ENCODE measurements around the gene PLEKHF1.

- TF ChIP-seq CTCF (IDR thresholded peaks at IDR 0.05) (no peak), EP300 (IDR thresholded peaks at IDR 0.05) (no peak), POLR2AphosphoS5 (IDR thresholded peaks at IDR 0.05) (no peak)
These were observed 10.5 kb downstream of the PLEKHF1 start for GRCh38 chr19:29675650-29676186.

Data from gastroesophageal sphincter (tissue), 3 donors.